ENCODE results near the gene PCDHGC3. TPM values are rescaled to one million over a fixed set of nuclear protein-coding genes. Genes with fewer than 3 reads are reported as not detected.

The PCDHGC3 gene
- total and polyA plus RNA-seq, 2 donors, result 5.5 to 28.7 TPM

- peaks cover 44 to 97% of the 10 kb centered on the region in 2 donors for H3K27me3 ChIP-seq (ENCODE audit: control insufficient read depth in 2 of 2, insufficient read depth in 1 of 2, low read length in 1 of 2)
- H3K36me3 ChIP-seq (ENCODE audit: control insufficient read depth in 2 of 2, insufficient read depth in 2 of 2, low read length in 1 of 2), result no peaks in the 10 kb centered on the region
Observed at GRCh38 chr5:141488591-141489561, 13.1 kb downstream of the PCDHGC3 start, which contains the start of gene PCDHGC5. Gene PCDHGC5 (plus strand): TSS chr5:141489081. CDS start chr5:141489241, 160 bp downstream.

GRCh38 chr5:141489841-141490240, 14.1 kb downstream of the PCDHGC3 start:
- WGBS, result 91% methylated on average over 10 of the region's 10 CpGs
- H3K4me3 ChIP-seq (ENCODE audit: low read length in 2 of 2), result no peak overlapping the region
- no peak overlapping the region for H3K27ac ChIP-seq (ENCODE audit: low read depth in 1 of 2, low read length in 1 of 2)
- peaks cover 0 to 28% of the 10 kb centered on the region in 2 donors for H3K4me1 ChIP-seq (ENCODE audit: control insufficient read depth in 2 of 2, insufficient read depth in 2 of 2, low read length in 2 of 2)
- DNase-seq (ENCODE audit: low read depth in 6 of 9, low spot score in 9 of 9), result no peak
- H3K9me3 ChIP-seq (ENCODE audit: control insufficient read depth in 2 of 2, insufficient read depth in 1 of 2, low read length in 1 of 2), result peaks cover 1 to 4% of the 10 kb centered on the region in 2 donors
- peaks cover 40 to 97% of the 10 kb centered on the region in 2 donors for H3K27me3 ChIP-seq (ENCODE audit: control insufficient read depth in 2 of 2, insufficient read depth in 1 of 2, low read length in 1 of 2)
- H3K36me3 ChIP-seq (ENCODE audit: control insufficient read depth in 2 of 2, insufficient read depth in 2 of 2, low read length in 1 of 2), result no peaks in the 10 kb centered on the region

More at GRCh38 chr5:141488591-141489561, 13.1 kb downstream of the PCDHGC3 start, which contains the start of gene PCDHGC5:
- no peak within 1 kb of the TSS for H3K4me3 ChIP-seq (ENCODE audit: low read length in 2 of 2)
- H3K27ac ChIP-seq (ENCODE audit: low read depth in 1 of 2, low read length in 1 of 2), result no peak within 1 kb of the TSS
- whole genome bisulfite sequencing, result 84% methylated on average over 14 of the region's 14 CpGs
- peaks cover 0 to 25% of the 10 kb centered on the region in 2 donors for H3K4me1 ChIP-seq (ENCODE audit: control insufficient read depth in 2 of 2, insufficient read depth in 2 of 2, low read length in 2 of 2)
- H3K9me3 ChIP-seq (ENCODE audit: control insufficient read depth in 2 of 2, insufficient read depth in 1 of 2, low read length in 1 of 2), result peaks cover 1 to 9% of the 10 kb centered on the region in 2 donors
- no peak for DNase-seq (ENCODE audit: low read depth in 6 of 9, low spot score in 9 of 9)

- WGBS, result 96% methylated on average over 10 of the region's 10 CpGs
Observed at GRCh38 chr5:141490271-141490670, 14.5 kb downstream of the PCDHGC3 start.

GRCh38 chr5:141490771-141491170, 15.0 kb downstream of the PCDHGC3 start:
- Histone ChIP-seq H3K27ac (ENCODE audit: low read depth in 1 of 2, low read length in 1 of 2) (no peak overlapping the region), H3K4me1 (ENCODE audit: control insufficient read depth in 2 of 2, insufficient read depth in 2 of 2, low read length in 2 of 2) (peaks cover 0 to 30% of the 10 kb centered on the region in 2 donors), H3K27me3 (ENCODE audit: control insufficient read depth in 2 of 2, insufficient read depth in 1 of 2, low read length in 1 of 2) (peaks cover 36 to 97% of the 10 kb centered on the region in 2 donors), H3K9me3 (ENCODE audit: control insufficient read depth in 2 of 2, insufficient read depth in 1 of 2, low read length in 1 of 2) (peaks cover 1 to 7% of the 10 kb centered on the region in 2 donors), H3K36me3 (ENCODE audit: control insufficient read depth in 2 of 2, insufficient read depth in 2 of 2, low read length in 1 of 2) (no peaks in the 10 kb centered on the region), H3K4me3 (ENCODE audit: low read length in 2 of 2) (no peak overlapping the region)
- WGBS, result 89% methylated on average over 13 of the region's 13 CpGs
- no peak for DNase-seq (ENCODE audit: low read depth in 6 of 9, low spot score in 9 of 9)

More at GRCh38 chr5:141490271-141490670, 14.5 kb downstream of the PCDHGC3 start:
- peaks cover 1 to 7% of the 10 kb centered on the region in 2 donors for H3K9me3 ChIP-seq (ENCODE audit: control insufficient read depth in 2 of 2, insufficient read depth in 1 of 2, low read length in 1 of 2)
- H3K36me3 ChIP-seq (ENCODE audit: control insufficient read depth in 2 of 2, insufficient read depth in 2 of 2, low read length in 1 of 2), result no peaks in the 10 kb centered on the region
- peaks cover 0 to 28% of the 10 kb centered on the region in 2 donors for H3K4me1 ChIP-seq (ENCODE audit: control insufficient read depth in 2 of 2, insufficient read depth in 2 of 2, low read length in 2 of 2)
- no peak for DNase-seq (ENCODE audit: low read depth in 6 of 9, low spot score in 9 of 9)
- no peak overlapping the region for H3K4me3 ChIP-seq (ENCODE audit: low read length in 2 of 2)
- H3K27me3 ChIP-seq (ENCODE audit: control insufficient read depth in 2 of 2, insufficient read depth in 1 of 2, low read length in 1 of 2), result peaks cover 37 to 97% of the 10 kb centered on the region in 2 donors
- H3K27ac ChIP-seq (ENCODE audit: low read depth in 1 of 2, low read length in 1 of 2), result no peak overlapping the region

GRCh38 chr5:141491323-141492167, 15.8 kb downstream of the PCDHGC3 start:
- no peaks in the 10 kb centered on the region for H3K36me3 ChIP-seq (ENCODE audit: control insufficient read depth in 2 of 2, insufficient read depth in 2 of 2, low read length in 1 of 2)
- H3K9me3 ChIP-seq (ENCODE audit: control insufficient read depth in 2 of 2, insufficient read depth in 1 of 2, low read length in 1 of 2), result peaks cover 1 to 7% of the 10 kb centered on the region in 2 donors
- H3K27ac ChIP-seq (ENCODE audit: low read depth in 1 of 2, low read length in 1 of 2), result no peak overlapping the region
- 10% methylated on average over 66 of the region's 66 CpGs for WGBS
- peaks cover 0 to 37% of the 10 kb centered on the region in 2 donors for H3K4me1 ChIP-seq (ENCODE audit: control insufficient read depth in 2 of 2, insufficient read depth in 2 of 2, low read length in 2 of 2)
- DNase-seq (ENCODE audit: low read depth in 6 of 9, low spot score in 9 of 9), result no peak
- no peak overlapping the region for H3K4me3 ChIP-seq (ENCODE audit: low read length in 2 of 2)
- H3K27me3 ChIP-seq (ENCODE audit: control insufficient read depth in 2 of 2, insufficient read depth in 1 of 2, low read length in 1 of 2), result peaks cover 34 to 95% of the 10 kb centered on the region in 2 donors

GRCh38 chr5:141492168-141492885, 16.6 kb downstream of the PCDHGC3 start:
- H3K36me3 ChIP-seq (ENCODE audit: control insufficient read depth in 2 of 2, insufficient read depth in 2 of 2, low read length in 1 of 2), result no peaks in the 10 kb centered on the region
- DNase-seq (ENCODE audit: low read depth in 6 of 9, low spot score in 9 of 9), result no peak
- H3K4me1 ChIP-seq (ENCODE audit: control insufficient read depth in 2 of 2, insufficient read depth in 2 of 2, low read length in 2 of 2), result peaks cover 0 to 38% of the 10 kb centered on the region in 2 donors
- H3K27ac ChIP-seq (ENCODE audit: low read depth in 1 of 2, low read length in 1 of 2), result no peak overlapping the region
- peaks cover 1 to 7% of the 10 kb centered on the region in 2 donors for H3K9me3 ChIP-seq (ENCODE audit: control insufficient read depth in 2 of 2, insufficient read depth in 1 of 2, low read length in 1 of 2)
- 8% methylated on average over 68 of the region's 68 CpGs for WGBS
- peaks cover 34 to 88% of the 10 kb centered on the region in 2 donors for H3K27me3 ChIP-seq (ENCODE audit: control insufficient read depth in 2 of 2, insufficient read depth in 1 of 2, low read length in 1 of 2)
- H3K4me3 ChIP-seq (ENCODE audit: low read length in 2 of 2), result no peak overlapping the region

GRCh38 chr5:141493500-141494422, 18.0 kb downstream of the PCDHGC3 start:
- Histone ChIP-seq H3K27me3 (ENCODE audit: control insufficient read depth in 2 of 2, insufficient read depth in 1 of 2, low read length in 1 of 2) (peaks cover 34 to 76% of the 10 kb centered on the region in 2 donors), H3K4me1 (ENCODE audit: control insufficient read depth in 2 of 2, insufficient read depth in 2 of 2, low read length in 2 of 2) (peaks cover 0 to 38% of the 10 kb centered on the region in 2 donors), H3K36me3 (ENCODE audit: control insufficient read depth in 2 of 2, insufficient read depth in 2 of 2, low read length in 1 of 2) (no peaks in the 10 kb centered on the region), H3K4me3 (ENCODE audit: low read length in 2 of 2) (no peak overlapping the region), H3K9me3 (ENCODE audit: control insufficient read depth in 2 of 2, insufficient read depth in 1 of 2, low read length in 1 of 2) (peaks cover 1 to 7% of the 10 kb centered on the region in 2 donors), H3K27ac (ENCODE audit: low read depth in 1 of 2, low read length in 1 of 2) (no peak overlapping the region)
- no peak for DNase-seq (ENCODE audit: low read depth in 6 of 9, low spot score in 9 of 9)
- WGBS, result 89% methylated on average over 10 of the region's 10 CpGs

All from thymus (tissue), 11 donors.